SK-N-SH (cell line): ENCODE measurements around the gene FLRT1. TPM values are rescaled to one million over a fixed set of nuclear protein-coding genes. Genes with fewer than 3 reads are reported as not detected.

Experiments
- CTCF ChIA-PET: fragments of 300-600, 350-600 bp; formaldehyde crosslinking; extraction: SDS; loops from one replicate; lab custom pipeline; 2021; lab: Yijun Ruan, JAX
- POLR2A ChIA-PET: fragments of 350-600 bp; sonication (Branson Sonifier 250); formaldehyde crosslinking; extraction: SDS; loops from one replicate; lab custom pipeline; 2020; ENCODE audit warnings: antibody characterized with exemption, inconsistent platforms; lab: Yijun Ruan, JAX
- DNase-seq: peaks from one replicate; pipeline ENCODE4 v3.0.0; 2012
- H2AFZ ChIP-seq: fragments of 200-600 bp; sonication (generic); 2 replicates; pipeline ENCODE4 v1.8.1; 2016; ENCODE audit warnings: antibody characterized with exemption, mild to moderate bottlenecking, low read depth
- H3F3A ChIP-seq: fragments of 200-600 bp; sonication (generic); replicated peaks from 2 replicates; pipeline ENCODE3; 2016; ENCODE audit warnings: antibody characterized with exemption, mild to moderate bottlenecking; ENCODE audit not compliant: insufficient read depth
- H3K27ac ChIP-seq, 2 experiments: fragments of 200-500 bp in 1 of 2; fragments of 200-600 bp in 1 of 2; sonication (Bioruptor generic) in 1 of 2; sonication (generic), shearing (Covaris generic) in 1 of 2; 2 replicates each; pipeline versions ENCODE4 v1.5.1 to v1.6.1; 2014 to 2016; ENCODE audit warnings: low read depth in 2 of 2, inconsistent platforms in 1 of 2, low read length in 1 of 2, mild to moderate bottlenecking in 1 of 2, mixed read lengths in 1 of 2
- H3K27me3 ChIP-seq: fragments of 200-600 bp; sonication (generic), shearing (Covaris generic); 2 replicates; pipeline ENCODE4 v1.6.1; 2016; ENCODE audit warnings: mixed run types; ENCODE audit not compliant: insufficient read depth
- H3K36me3 ChIP-seq, 2 experiments: fragments of 200-500 bp in 1 of 2; fragments of 200-600 bp in 1 of 2; sonication (Bioruptor generic) in 1 of 2; sonication (generic) in 1 of 2; replicated peaks in 1 of 2; 2 replicates each; pipeline versions ENCODE3 to v1.5.1; 2014 to 2016; ENCODE audit warnings: low read length in 1 of 2, mild to moderate bottlenecking in 1 of 2; ENCODE audit not compliant: insufficient read depth in 2 of 2, control insufficient read depth in 1 of 2
- H3K4me1 ChIP-seq, 2 experiments: fragments of 200-500 bp in 1 of 2; fragments of 200-600 bp in 1 of 2; sonication (Bioruptor generic) in 1 of 2; sonication (generic), shearing (Covaris generic) in 1 of 2; 2 replicates each; pipeline versions ENCODE4 v1.5.1 to v1.6.1; 2014 to 2016; ENCODE audit warnings: low read depth in 1 of 2, low read length in 1 of 2, mixed run types in 1 of 2; ENCODE audit not compliant: insufficient read depth in 2 of 2, control insufficient read depth in 1 of 2
- H3K4me2 ChIP-seq: fragments of 200-600 bp; sonication (generic), shearing (Covaris generic); 2 replicates; pipeline ENCODE4 v1.6.1; 2017; ENCODE audit warnings: mixed run types
- H3K4me3 ChIP-seq, 2 experiments: fragments of 200-500 bp in 1 of 2; fragments of 200-600 bp in 1 of 2; sonication (Bioruptor generic) in 1 of 2; sonication (generic), shearing (Covaris generic) in 1 of 2; 2 replicates each; pipeline versions ENCODE4 v1.5.1 to v1.8.1; 2014 to 2016; ENCODE audit warnings: low read depth in 2 of 2, inconsistent platforms in 1 of 2, low read length in 1 of 2, mild to moderate bottlenecking in 1 of 2, mixed read lengths in 1 of 2, moderate library complexity in 1 of 2
- H3K79me2 ChIP-seq: fragments of 200-600 bp; sonication (generic); 2 replicates; pipeline ENCODE4 v1.8.1; 2017; ENCODE audit warnings: mild to moderate bottlenecking; ENCODE audit not compliant: insufficient read depth
- H3K9ac ChIP-seq: fragments of 200-600 bp; sonication (generic); 2 replicates; pipeline ENCODE4 v1.6.1; 2017; ENCODE audit warnings: mixed run types
- H3K9me2 ChIP-seq: fragments of 200-600 bp; sonication (generic); 2 replicates; pipeline ENCODE4 v1.6.1; 2017; ENCODE audit warnings: mixed run types
- H3K9me3 ChIP-seq: fragments of 200-600 bp; sonication (generic); 2 replicates; pipeline ENCODE4 v1.6.1; 2017; ENCODE audit warnings: mixed run types, mild to moderate bottlenecking, moderate library complexity
- H4K20me1 ChIP-seq: fragments of 200-600 bp; sonication (generic); 2 replicates; pipeline ENCODE4 v1.6.1; 2017; ENCODE audit warnings: mild to moderate bottlenecking, mixed run types; ENCODE audit not compliant: insufficient read depth
- ELF1 ChIP-seq: IDR thresholded peaks from 2 replicates; pipeline ENCODE4 v1.4.0; 2012
- GABPA ChIP-seq: IDR thresholded peaks from 2 replicates; pipeline ENCODE4 v1.4.0; 2012; ENCODE audit warnings: low read depth, mild to moderate bottlenecking
- GATA2 ChIP-seq: sonication (generic); formaldehyde crosslinking; IDR thresholded peaks from 2 replicates; pipeline ENCODE4 v1.5.0; 2020; ENCODE audit warnings: mild to moderate bottlenecking, missing genetic modification reagents
- MEF2A ChIP-seq: IDR thresholded peaks from 2 replicates; pipeline ENCODE4 v1.4.0; 2012; ENCODE audit warnings: low read depth, borderline replicate concordance
- RCOR1 ChIP-seq: fragments of 150-350 bp; IDR thresholded peaks from 2 replicates; pipeline ENCODE4 v1.6.1; 2017; ENCODE audit warnings: antibody characterized with exemption, low read length
- REST ChIP-seq: IDR thresholded peaks from 2 replicates; pipeline ENCODE4 v1.6.1; 2012; ENCODE audit warnings: mild to moderate bottlenecking, low read depth, low read length, moderate library complexity
- SIN3A ChIP-seq: IDR thresholded peaks from 2 replicates; pipeline ENCODE4 v1.6.1; 2012; ENCODE audit warnings: low read depth, mild to moderate bottlenecking, low read length, moderate library complexity, borderline replicate concordance
- TCF12 ChIP-seq: IDR thresholded peaks from 2 replicates; pipeline ENCODE4 v1.4.0; 2012
- USF1 ChIP-seq: IDR thresholded peaks from 2 replicates; pipeline ENCODE4 v1.4.0; 2012; ENCODE audit warnings: low read depth, borderline replicate concordance
- WGBS: methylation state at CpG from one replicate; pipeline ENCODE4 v1.1.6; 2017; ENCODE audit warnings: low lambda C conversion rate; 5-methylcytosine and 5-hydroxymethylcytosine counted together
- polyA plus RNA-seq, 3 experiments: library from polyadenylated mRNA; depleted of rRNA; stranded (reverse); fragments of >200 nt; gene quantifications; 2 replicates each; pipeline ENCODE4 v1.2.3, GENCODE V29; 2012

Gene FLRT1
- polyA plus RNA-seq, 1 of the 3 experiments (the other 2 are of a cell fraction): 0.03 TPM

GRCh38 chr11:64029773-64030172 is 6.0 kb upstream of the FLRT1 start:
- DNase-seq: no peak
- Histone ChIP-seq H3K27ac (no peak overlapping the region), H4K20me1 (no peaks in the 10 kb centered on the region), H3K36me3 (no peaks in the 10 kb centered on the region), H2AFZ (no peak overlapping the region), H3F3A (no peaks in the 10 kb centered on the region), H3K4me2 (no peak overlapping the region), H3K27me3 (no peaks in the 10 kb centered on the region), H3K9me3 (no peaks in the 10 kb centered on the region), H3K4me3 (no peak overlapping the region), H3K9me2 (no peaks in the 10 kb centered on the region), H3K79me2 (no peaks in the 10 kb centered on the region), H3K9ac (no peak overlapping the region), H3K4me1 (peaks cover 0 to 24% of the 10 kb centered on the region in 2 experiments; a peak in 1 of 4 replicates)
- ChIA-PET POLR2A (no interaction called here), CTCF (interaction anchor here (1.1 to 2.8 kb wide), 4 partner anchors 11 to 261 kb away, joined by 3 to 7 read pairs (median 5); partner anchors contain the start of gene ZFTA)
- WGBS: 92% methylated on average over 5 of the region's 8 CpGs
- no peak for TF ChIP-seq ELF1
- TF ChIP-seq GATA2 (CRISPR knock-in tag): no peak
- TF ChIP-seq TCF12: no peak
- no peak for TF ChIP-seq USF1

GRCh38 chr11:64031001-64031400 is 4.7 kb upstream of the FLRT1 start:
- TF ChIP-seq RCOR1 (no peak), GABPA (no peak), SIN3A (no peak), MEF2A (no peak), REST (no peak)
- H3K9ac ChIP-seq: no peak overlapping the region
- H4K20me1 ChIP-seq: no peaks in the 10 kb centered on the region
- no peaks in the 10 kb centered on the region for H3K36me3 ChIP-seq
- no peak overlapping the region for H2AFZ ChIP-seq
- H3K9me3 ChIP-seq: no peaks in the 10 kb centered on the region
- no peaks in the 10 kb centered on the region for H3K9me2 ChIP-seq
- DNase-seq: no peak
- H3K4me1 ChIP-seq: peaks cover 3 to 30% of the 10 kb centered on the region in 2 experiments; a peak in 2 of 4 replicates
- H3K4me2 ChIP-seq: no peak overlapping the region
- 100% methylated on average over 2 of the region's 3 CpGs for WGBS
- POLR2A ChIA-PET: interaction anchor here (0.7 kb wide), 1 partner anchor 24 kb away, joined by 3 read pairs; no protein-coding TSS in a partner anchor
- no peaks in the 10 kb centered on the region for H3F3A ChIP-seq
- H3K4me3 ChIP-seq: no peak overlapping the region
- no peaks in the 10 kb centered on the region for H3K79me2 ChIP-seq
- H3K27ac ChIP-seq: no peak overlapping the region
- H3K27me3 ChIP-seq: no peaks in the 10 kb centered on the region
- CTCF ChIA-PET: interaction anchor here (1.0 to 1.6 kb wide), 5 partner anchors 10 to 262 kb away, joined by 3 to 7 read pairs (median 3); partner anchors contain the start of gene ZFTA
